Activated CD8-positive, alpha-beta T cell treated with anti-CD3 and anti-CD28 coated beads for 36 hours (primary cell): ENCODE data around the gene ACTL7A. TPM values are rescaled to one million over a fixed set of nuclear protein-coding genes. Genes with fewer than 3 reads are reported as not detected.
"Not testable (repeated sequence)": the region's sequence is repeated elsewhere in the genome, so short reads cannot be mapped to it uniquely, and the experiment has no call there.

Experiments used
- ATAC-seq: fragments of 200-7000 bp; cut with Tn5 transposase; one replicate; pipeline ENCODE4 v1.10.0; 2021; ENCODE audit warnings: mild to moderate bottlenecking, moderate library complexity
- CTCF ChIA-PET: fragments of 350-600 bp; sonication (Branson Sonifier 250); formaldehyde crosslinking; loops from one replicate; lab custom pipeline; 2021; ENCODE audit warnings: antibody characterized with exemption; lab: Charles Lee
- POLR2A ChIA-PET: fragments of 350-600 bp; sonication (Branson Sonifier 250); formaldehyde crosslinking; loops from one replicate; lab custom pipeline; 2021; ENCODE audit warnings: antibody characterized with exemption; lab: Charles Lee
- DNase-seq: peaks from one replicate; pipeline ENCODE4 v3.0.0-alpha.2; 2020
- H3K27ac Mint-ChIP-seq: one replicate; pipeline ENCODE4 v1.8.0; 2021; ENCODE audit warnings: mild to moderate bottlenecking, mixed read lengths
- H3K27me3 Mint-ChIP-seq: one replicate; pipeline ENCODE4 v1.8.0; 2021; ENCODE audit warnings: mixed read lengths
- H3K36me3 Mint-ChIP-seq: one replicate; pipeline ENCODE4 v1.8.0; 2021; ENCODE audit warnings: low read depth, mixed read lengths
- H3K4me1 Mint-ChIP-seq: one replicate; pipeline ENCODE4 v1.8.0; 2021; ENCODE audit warnings: low read depth, mixed read lengths
- H3K4me3 Mint-ChIP-seq: one replicate; pipeline ENCODE4 v1.8.0; 2021; ENCODE audit warnings: mild to moderate bottlenecking, moderate library complexity, mixed read lengths
- H3K9me3 Mint-ChIP-seq: one replicate; pipeline ENCODE4 v1.8.0; 2021; ENCODE audit warnings: mixed read lengths
- intact Hi-C: fragments of 100-400 bp; cut with micrococcal nuclease; formaldehyde crosslinking; loops from one replicate; pipeline ENCODE4 v1.10.0; 2022
- total RNA-seq, 2 experiments: library from RNA; stranded (reverse); gene quantifications; one replicate each; pipeline ENCODE4 v1.2.3, GENCODE V29; 2021
- TF ChIP-seq, protein P1 (sequence below): fragments of 200-600 bp; IDR thresholded peaks from one replicate; pipeline ENCODE4 v1.8.0; 2022; ENCODE audit warnings: antibody characterized with exemption, mild to moderate bottlenecking

The ACTL7A gene
- total RNA-seq, 2 experiments from 2014 or later = not detected

DNA sequence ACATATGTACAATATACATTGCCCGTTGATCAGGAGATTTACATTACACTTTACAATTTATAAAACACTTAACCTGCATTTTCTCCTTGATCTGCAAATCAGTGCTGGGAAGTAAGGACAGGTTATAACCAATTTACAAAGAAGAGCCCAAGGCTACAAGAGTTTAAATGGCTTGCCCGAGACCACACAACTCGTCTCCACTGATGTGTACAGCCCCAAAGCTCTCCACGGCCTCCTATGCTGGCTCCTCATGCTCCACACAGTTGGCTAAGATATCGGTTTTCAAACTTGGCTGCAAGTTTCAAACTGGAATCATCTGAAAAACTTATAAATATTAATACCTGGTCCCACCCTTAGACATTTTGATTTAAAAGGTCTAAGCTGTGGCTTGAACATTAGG, 16.6 kb upstream of the ACTL7A start:
- DNase-seq (no peak), ATAC-seq (no peak)
- Mint-ChIP-seq H3K27ac (no peak overlapping the region), H3K27me3 (peaks cover 1% of the 10 kb centered on the region), H3K9me3 (no peaks in the 10 kb centered on the region), H3K4me3 (no peak overlapping the region), H3K4me1 (peaks cover 9% of the 10 kb centered on the region), H3K36me3 (no peaks in the 10 kb centered on the region)
- TF ChIP-seq, protein P1, sequence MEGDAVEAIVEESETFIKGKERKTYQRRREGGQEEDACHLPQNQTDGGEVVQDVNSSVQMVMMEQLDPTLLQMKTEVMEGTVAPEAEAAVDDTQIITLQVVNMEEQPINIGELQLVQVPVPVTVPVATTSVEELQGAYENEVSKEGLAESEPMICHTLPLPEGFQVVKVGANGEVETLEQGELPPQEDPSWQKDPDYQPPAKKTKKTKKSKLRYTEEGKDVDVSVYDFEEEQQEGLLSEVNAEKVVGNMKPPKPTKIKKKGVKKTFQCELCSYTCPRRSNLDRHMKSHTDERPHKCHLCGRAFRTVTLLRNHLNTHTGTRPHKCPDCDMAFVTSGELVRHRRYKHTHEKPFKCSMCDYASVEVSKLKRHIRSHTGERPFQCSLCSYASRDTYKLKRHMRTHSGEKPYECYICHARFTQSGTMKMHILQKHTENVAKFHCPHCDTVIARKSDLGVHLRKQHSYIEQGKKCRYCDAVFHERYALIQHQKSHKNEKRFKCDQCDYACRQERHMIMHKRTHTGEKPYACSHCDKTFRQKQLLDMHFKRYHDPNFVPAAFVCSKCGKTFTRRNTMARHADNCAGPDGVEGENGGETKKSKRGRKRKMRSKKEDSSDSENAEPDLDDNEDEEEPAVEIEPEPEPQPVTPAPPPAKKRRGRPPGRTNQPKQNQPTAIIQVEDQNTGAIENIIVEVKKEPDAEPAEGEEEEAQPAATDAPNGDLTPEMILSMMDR = no peak
- ChIA-PET CTCF (interaction anchor here (0.6 kb wide), 1 partner anchor 352 kb away, joined by 3 read pairs; no protein-coding TSS in a partner anchor), POLR2A (no interaction called here)
- intact Hi-C loops = no loop called here

DNA sequence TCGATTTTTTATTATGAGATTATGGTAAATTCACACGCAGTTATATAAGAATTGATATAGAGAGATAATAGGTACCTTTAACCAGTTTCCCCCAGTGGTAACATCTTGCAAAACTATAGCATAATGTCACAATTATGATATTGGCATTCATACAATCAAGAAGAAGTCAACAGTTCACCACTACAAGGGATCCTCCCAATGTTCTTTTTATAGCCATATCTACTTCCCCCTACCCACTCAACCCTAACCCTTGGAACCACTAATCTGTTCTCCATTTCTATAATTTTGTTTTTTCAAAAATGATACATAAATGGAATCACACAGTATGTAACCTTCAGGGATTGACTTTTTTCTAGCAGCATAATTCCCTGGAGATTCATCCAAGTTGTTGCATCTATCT, 16.1 kb upstream of the ACTL7A start:
- TF ChIP-seq, protein P1 = no peak
- intact Hi-C loops = no loop called here
- no peak overlapping the region for H3K27ac Mint-ChIP-seq
- DNase-seq (no peak), ATAC-seq (no peak)
- H3K27me3 Mint-ChIP-seq = peaks cover 1% of the 10 kb centered on the region
- no peaks in the 10 kb centered on the region for H3K36me3 Mint-ChIP-seq
- CTCF ChIA-PET = interaction anchor here (0.6 kb wide), 1 partner anchor 351 kb away, joined by 3 read pairs; no protein-coding TSS in a partner anchor
- H3K4me1 Mint-ChIP-seq = peaks cover 9% of the 10 kb centered on the region
- H3K4me3 Mint-ChIP-seq = no peak overlapping the region
- POLR2A ChIA-PET = no interaction called here
- H3K9me3 Mint-ChIP-seq = no peaks in the 10 kb centered on the region

DNA sequence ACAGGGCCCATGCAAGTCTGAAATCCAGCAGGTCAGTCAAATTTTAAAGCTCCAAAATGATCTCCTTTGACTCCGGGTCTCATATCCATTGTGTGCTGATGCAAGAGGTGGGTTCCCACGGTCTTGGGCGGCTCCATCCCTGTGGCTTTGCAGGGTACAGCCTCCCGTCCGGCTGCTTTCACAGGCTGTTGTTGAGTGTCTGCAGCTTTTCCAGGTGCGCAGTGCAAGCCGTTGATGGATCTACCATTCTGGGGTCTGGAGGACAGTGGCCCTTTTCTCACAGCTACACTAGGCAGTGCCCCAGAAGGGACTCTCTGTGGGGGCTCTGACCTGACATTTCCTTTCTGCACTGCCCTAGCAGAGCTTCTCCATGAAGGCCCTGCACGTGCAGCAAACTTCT, 13.8 kb upstream of the ACTL7A start:
- H3K4me1 Mint-ChIP-seq, H3K36me3 Mint-ChIP-seq, H3K27ac Mint-ChIP-seq, H3K27me3 Mint-ChIP-seq, DNase-seq, H3K4me3 Mint-ChIP-seq, ATAC-seq, intact Hi-C loops, H3K9me3 Mint-ChIP-seq, POLR2A ChIA-PET: not testable (repeated sequence)
- CTCF ChIA-PET = interaction anchor here (0.6 to 1.3 kb wide), 2 partner anchors 12 to 366 kb away, joined by 3 to 4 read pairs; no protein-coding TSS in a partner anchor

DNA sequence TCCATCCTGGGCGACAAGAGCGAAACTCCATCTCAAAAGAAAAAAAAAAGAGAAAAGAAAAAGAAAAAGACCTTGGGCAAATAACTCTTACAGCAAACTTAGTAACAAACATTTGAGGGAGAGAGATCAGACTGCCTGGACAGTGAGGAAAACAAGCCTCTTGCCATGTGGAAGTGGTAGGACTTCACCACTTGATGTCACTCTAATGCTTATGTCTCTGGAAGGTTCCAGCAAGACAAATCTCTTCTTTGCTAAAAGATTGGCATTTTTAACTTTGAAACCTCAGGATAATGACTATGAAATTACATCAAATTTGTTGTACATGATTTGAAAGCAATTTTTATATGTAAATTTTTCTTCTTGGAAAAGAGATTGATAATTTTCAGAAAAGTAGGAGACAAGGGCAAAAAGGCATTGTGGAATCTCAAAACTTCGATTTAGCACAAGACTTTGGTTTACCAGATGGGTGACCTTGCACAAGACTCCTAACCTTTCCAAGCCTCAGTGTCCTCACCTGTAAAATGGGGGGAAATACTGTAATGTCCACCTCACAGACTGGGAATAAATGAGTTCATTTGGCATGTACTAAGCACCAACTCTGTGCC, 11.7 kb upstream of the ACTL7A start:
- ChIA-PET CTCF (no interaction called here), POLR2A (no interaction called here)
- no peaks in the 10 kb centered on the region for H3K36me3 Mint-ChIP-seq
- DNase-seq = no peak
- no peaks in the 10 kb centered on the region for H3K9me3 Mint-ChIP-seq
- H3K4me1 Mint-ChIP-seq = no peaks in the 10 kb centered on the region
- no peak overlapping the region for H3K4me3 Mint-ChIP-seq
- peaks cover 2% of the 10 kb centered on the region for H3K27me3 Mint-ChIP-seq
- H3K27ac Mint-ChIP-seq = no peak overlapping the region
- no peak for ATAC-seq
- TF ChIP-seq, protein P1 = no peak
- intact Hi-C loops = no loop called here

DNA sequence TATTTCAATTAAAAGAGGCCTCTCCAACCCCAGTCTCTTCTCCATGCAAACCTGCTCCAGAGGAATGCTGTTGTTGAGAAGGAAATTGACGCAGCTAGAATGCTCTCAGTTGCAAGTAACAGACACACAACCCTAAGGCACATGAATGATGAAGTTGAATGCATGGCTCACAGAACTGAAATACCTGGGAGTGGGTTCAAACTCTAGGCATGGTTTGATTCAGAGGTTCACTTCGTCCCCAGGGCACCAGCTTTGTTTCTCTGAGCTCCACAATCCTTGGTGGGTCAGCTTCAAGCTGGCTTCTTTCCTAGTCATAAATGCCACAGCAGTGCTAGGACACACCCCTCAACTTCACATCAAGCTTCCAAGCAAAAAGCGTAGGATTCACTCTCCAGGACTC, 10.9 kb upstream of the ACTL7A start:
- no peaks in the 10 kb centered on the region for H3K9me3 Mint-ChIP-seq
- CTCF ChIA-PET = no interaction called here
- ATAC-seq (no peak), DNase-seq (no peak)
- no peaks in the 10 kb centered on the region for H3K36me3 Mint-ChIP-seq
- TF ChIP-seq, protein P1 = no peak
- intact Hi-C loops = no loop called here
- H3K27me3 Mint-ChIP-seq = peaks cover 2% of the 10 kb centered on the region
- no peak overlapping the region for H3K4me3 Mint-ChIP-seq
- no peak overlapping the region for H3K27ac Mint-ChIP-seq
- POLR2A ChIA-PET = no interaction called here
- no peaks in the 10 kb centered on the region for H3K4me1 Mint-ChIP-seq
